WTC11 (cell line): ENCODE data around the gene MEX3C. TPM values are rescaled to one million over a fixed set of nuclear protein-coding genes. Genes with fewer than 3 reads are reported as not detected.

ENCODE experiments used
- ATAC-seq: fragments of 200-7000 bp; cut with Tn5 transposase; 2 replicates; pipeline ENCODE4 v1.10.0; 2021; ENCODE audit warnings: mild to moderate bottlenecking, moderate library complexity
- CTCF ChIA-PET: fragments of 300-600 bp; sonication (Branson Sonifier 250); formaldehyde crosslinking; loops from one replicate; lab custom pipeline; 2021; ENCODE audit warnings: antibody characterized with exemption; lab: Charles Lee
- POLR2A ChIA-PET: fragments of 350-600 bp; sonication (Branson Sonifier 250); formaldehyde crosslinking; loops from one replicate; lab custom pipeline; 2021; ENCODE audit warnings: antibody characterized with exemption; lab: Charles Lee
- DNase-seq: peaks from one replicate; pipeline ENCODE4 v3.0.0; 2021; ENCODE audit warnings: low spot score
- H3K27ac Mint-ChIP-seq: 2 replicates; pipeline ENCODE4 v1.8.0; 2021; ENCODE audit warnings: mixed read lengths
- H3K27me3 Mint-ChIP-seq: 2 replicates; pipeline ENCODE4 v1.8.0; 2021; ENCODE audit warnings: low read depth, mild to moderate bottlenecking, moderate library complexity, mixed read lengths
- H3K36me3 Mint-ChIP-seq: 2 replicates; pipeline ENCODE4 v1.8.0; 2021; ENCODE audit warnings: mixed read lengths
- H3K4me1 Mint-ChIP-seq: 2 replicates; pipeline ENCODE4 v1.8.0; 2022; ENCODE audit warnings: mixed read lengths
- H3K4me3 Mint-ChIP-seq: 2 replicates; pipeline ENCODE4 v1.8.0; 2021; ENCODE audit warnings: mild to moderate bottlenecking, moderate library complexity, mixed read lengths
- H3K9me3 Mint-ChIP-seq: 2 replicates; pipeline ENCODE4 v1.8.0; 2021; ENCODE audit warnings: mixed read lengths
- CREM ChIP-seq: sonication (generic); formaldehyde crosslinking; IDR thresholded peaks from 2 replicates; pipeline ENCODE4 v1.8.1; 2022; ENCODE audit warnings: mild to moderate bottlenecking, missing genetic modification reagents, moderate library complexity
- FOXJ3 ChIP-seq: sonication (generic); formaldehyde crosslinking; IDR thresholded peaks from 2 replicates; pipeline ENCODE4 v1.9.0; 2021; ENCODE audit warnings: missing genetic modification reagents, mild to moderate bottlenecking, borderline replicate concordance
- HMGA2 ChIP-seq: fragments of 250-450 bp; sonication (Bioruptor Pico); IDR thresholded peaks from 2 replicates; pipeline ENCODE4 v1.4.0; 2021; ENCODE audit warnings: mild to moderate bottlenecking, moderate library complexity
- JUN ChIP-seq: sonication (generic); formaldehyde crosslinking; IDR thresholded peaks from 2 replicates; pipeline ENCODE4 v1.8.0; 2023; ENCODE audit warnings: mild to moderate bottlenecking, missing genetic modification reagents
- KAT7 ChIP-seq: sonication (generic); formaldehyde crosslinking; IDR thresholded peaks from 2 replicates; pipeline ENCODE4 v1.8.1; 2023; ENCODE audit warnings: missing genetic modification reagents, mild to moderate bottlenecking, borderline replicate concordance
- MYBL2 ChIP-seq: sonication (generic); formaldehyde crosslinking; IDR thresholded peaks from 2 replicates; pipeline ENCODE4 v1.8.1; 2023; ENCODE audit warnings: mild to moderate bottlenecking, moderate library complexity, missing genetic modification reagents
- NR2C2 ChIP-seq: sonication (generic); formaldehyde crosslinking; IDR thresholded peaks from 2 replicates; pipeline ENCODE4 v1.8.0; 2022; ENCODE audit warnings: mild to moderate bottlenecking, missing genetic modification reagents
- PRDM15 ChIP-seq: sonication (generic); formaldehyde crosslinking; IDR thresholded peaks from 2 replicates; pipeline ENCODE4 v1.8.0; 2022; ENCODE audit warnings: missing genetic modification reagents
- RELA ChIP-seq: sonication (generic); formaldehyde crosslinking; IDR thresholded peaks from 2 replicates; pipeline ENCODE4 v1.8.1; 2022; ENCODE audit warnings: missing genetic modification reagents, mild to moderate bottlenecking, borderline replicate concordance
- SMAD3 ChIP-seq: sonication (generic); formaldehyde crosslinking; IDR thresholded peaks from 2 replicates; pipeline ENCODE4 v1.8.0; 2022; ENCODE audit warnings: missing genetic modification reagents, mild to moderate bottlenecking, borderline replicate concordance
- SMAD4 ChIP-seq: sonication (generic); formaldehyde crosslinking; IDR thresholded peaks from 2 replicates; pipeline ENCODE4 v1.8.0; 2022; ENCODE audit warnings: mild to moderate bottlenecking, missing genetic modification reagents
- ZNF121 ChIP-seq: sonication (generic); formaldehyde crosslinking; IDR thresholded peaks from 2 replicates; pipeline ENCODE4 v1.8.0; 2023; ENCODE audit warnings: missing genetic modification reagents
- ZNF138 ChIP-seq: sonication (generic); formaldehyde crosslinking; conservative IDR thresholded peaks from 2 replicates; pipeline ENCODE4 v1.8.1; 2022; ENCODE audit warnings: mild to moderate bottlenecking, moderate library complexity, missing genetic modification reagents
- ZNF263 ChIP-seq: sonication (generic); formaldehyde crosslinking; IDR thresholded peaks from 2 replicates; pipeline ENCODE4 v1.8.1; 2022; ENCODE audit warnings: low read depth, mild to moderate bottlenecking, moderate library complexity, missing genetic modification reagents
- ZNF423 ChIP-seq: fragments of 250-450 bp; sonication (Bioruptor Pico); IDR thresholded peaks from 2 replicates; pipeline ENCODE4 v2.1.2; 2022; ENCODE audit warnings: mild to moderate bottlenecking, moderate library complexity
- ZNF425 ChIP-seq: fragments of 250-450 bp; sonication (Bioruptor Pico); conservative IDR thresholded peaks from 2 replicates; pipeline ENCODE4 v1.9.0; 2021; ENCODE audit warnings: mild to moderate bottlenecking
- total RNA-seq: library from RNA; stranded (reverse); gene quantifications from 3 replicates; pipeline ENCODE4 v1.2.3, GENCODE V29; 2021
- TF ChIP-seq, protein P1 (sequence below): sonication (generic); formaldehyde crosslinking; IDR thresholded peaks from 2 replicates; pipeline ENCODE4 v1.8.0; 2022; ENCODE audit warnings: mild to moderate bottlenecking, missing genetic modification reagents
- TF ChIP-seq, protein P2 (sequence below): sonication (generic); formaldehyde crosslinking; IDR thresholded peaks from 2 replicates; pipeline ENCODE4 v1.8.1; 2022; ENCODE audit warnings: mild to moderate bottlenecking, moderate library complexity, missing genetic modification reagents
- TF ChIP-seq, protein P3 (sequence below): fragments of 250-450 bp; sonication (Bioruptor Pico); IDR thresholded peaks from 2 replicates; pipeline ENCODE4 v1.9.0; 2021; ENCODE audit warnings: moderate library complexity, mild to moderate bottlenecking, inconsistent platforms, borderline replicate concordance
- TF ChIP-seq, protein P4 (sequence below): sonication (generic); formaldehyde crosslinking; IDR thresholded peaks from 2 replicates; pipeline ENCODE4 v1.8.0; 2022; ENCODE audit warnings: mild to moderate bottlenecking, missing genetic modification reagents

Gene MEX3C
- total RNA-seq, 1 experiment from 2014 or later: 79.4 TPM

DNA sequence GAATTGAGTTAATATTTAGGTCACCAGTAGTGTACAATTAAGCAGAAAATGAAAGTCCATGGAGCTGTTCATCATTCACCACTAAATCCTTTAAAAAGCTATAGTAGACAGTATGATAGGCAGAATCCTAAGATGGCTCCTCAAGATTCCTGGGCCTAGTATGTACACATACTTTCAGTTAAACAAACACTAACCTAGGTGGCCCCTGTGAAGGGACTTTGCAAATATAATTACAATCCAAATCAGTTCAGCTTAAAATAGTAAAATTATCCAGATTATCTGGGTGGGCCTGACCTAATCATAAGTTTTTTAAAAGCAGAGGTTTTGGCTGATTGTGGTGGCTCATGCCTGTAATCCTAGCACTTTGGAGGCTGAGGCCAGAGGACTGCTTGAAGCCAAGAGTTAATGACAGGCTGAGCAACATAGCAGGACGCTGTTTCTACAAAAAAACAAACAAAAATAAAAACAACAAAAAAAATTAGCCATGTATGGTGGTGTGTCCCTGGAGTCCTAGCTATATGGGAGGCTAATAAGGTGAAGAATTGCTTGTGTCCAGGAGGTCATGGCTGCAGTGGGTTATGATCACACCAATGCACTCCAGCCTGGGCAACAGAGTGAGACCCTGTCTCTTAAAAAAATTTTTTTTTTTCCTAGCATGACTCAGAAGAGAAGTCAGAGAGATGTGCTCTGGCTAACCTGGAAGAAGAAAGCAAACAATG lies 13.9 kb downstream of the MEX3C start:
- Mint-ChIP-seq H3K9me3 (no peaks in the 10 kb centered on the region), H3K27me3 (no peaks in the 10 kb centered on the region), H3K36me3 (peaks cover 22% of the 10 kb centered on the region), H3K4me3 (no peak overlapping the region), H3K27ac (no peak overlapping the region; the same call in 1 of the 2 replicates), H3K4me1 (peaks cover 58% of the 10 kb centered on the region)
- ChIA-PET CTCF (no interaction called here), POLR2A (interaction anchor here (2.0 kb wide), 1 partner anchor 14 kb away, joined by 10 read pairs; the partner anchor contains the start of gene MEX3C)
- DNase-seq: no peak
- TF ChIP-seq ZNF121: peak; percentile 78; the same call in 1 of the 2 replicates
- no peak for TF ChIP-seq ZNF263 (CRISPR knock-in tag)
- no peak for ATAC-seq

GRCh38 chr18:51182824-51183223 lies 14.7 kb downstream of the MEX3C start:
- Mint-ChIP-seq H3K4me3 (no peak overlapping the region), H3K27ac (peak overlapping the region; percentile 67; the same call in 1 of the 2 replicates), H3K9me3 (no peaks in the 10 kb centered on the region), H3K4me1 (peaks cover 51% of the 10 kb centered on the region), H3K36me3 (peaks cover 23% of the 10 kb centered on the region), H3K27me3 (no peaks in the 10 kb centered on the region)
- POLR2A ChIA-PET: interaction anchor here (2.0 kb wide), 1 partner anchor 15 kb away, joined by 10 read pairs; the partner anchor contains the start of gene MEX3C
- DNase-seq (no peak), ATAC-seq (no peak)
- CTCF ChIA-PET: interaction anchor here (1.1 kb wide), 1 partner anchor 46 kb away, joined by 3 read pairs; no protein-coding TSS in a partner anchor
- TF ChIP-seq HMGA2 (no peak), RELA (no peak), ZNF423 (no peak), SMAD4 (CRISPR knock-in tag) (no peak), KAT7 (CRISPR knock-in tag) (no peak), ZNF425 (CRISPR knock-in tag) (no peak)
- TF ChIP-seq, protein P1, sequence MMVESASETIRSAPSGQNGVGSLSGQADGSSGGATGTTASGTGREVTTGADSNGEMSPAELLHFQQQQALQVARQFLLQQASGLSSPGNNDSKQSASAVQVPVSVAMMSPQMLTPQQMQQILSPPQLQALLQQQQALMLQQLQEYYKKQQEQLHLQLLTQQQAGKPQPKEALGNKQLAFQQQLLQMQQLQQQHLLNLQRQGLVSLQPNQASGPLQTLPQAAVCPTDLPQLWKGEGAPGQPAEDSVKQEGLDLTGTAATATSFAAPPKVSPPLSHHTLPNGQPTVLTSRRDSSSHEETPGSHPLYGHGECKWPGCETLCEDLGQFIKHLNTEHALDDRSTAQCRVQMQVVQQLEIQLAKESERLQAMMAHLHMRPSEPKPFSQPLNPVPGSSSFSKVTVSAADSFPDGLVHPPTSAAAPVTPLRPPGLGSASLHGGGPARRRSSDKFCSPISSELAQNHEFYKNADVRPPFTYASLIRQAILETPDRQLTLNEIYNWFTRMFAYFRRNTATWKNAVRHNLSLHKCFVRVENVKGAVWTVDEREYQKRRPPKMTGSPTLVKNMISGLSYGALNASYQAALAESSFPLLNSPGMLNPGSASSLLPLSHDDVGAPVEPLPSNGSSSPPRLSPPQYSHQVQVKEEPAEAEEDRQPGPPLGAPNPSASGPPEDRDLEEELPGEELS (CRISPR knock-in tag): no peak

DNA sequence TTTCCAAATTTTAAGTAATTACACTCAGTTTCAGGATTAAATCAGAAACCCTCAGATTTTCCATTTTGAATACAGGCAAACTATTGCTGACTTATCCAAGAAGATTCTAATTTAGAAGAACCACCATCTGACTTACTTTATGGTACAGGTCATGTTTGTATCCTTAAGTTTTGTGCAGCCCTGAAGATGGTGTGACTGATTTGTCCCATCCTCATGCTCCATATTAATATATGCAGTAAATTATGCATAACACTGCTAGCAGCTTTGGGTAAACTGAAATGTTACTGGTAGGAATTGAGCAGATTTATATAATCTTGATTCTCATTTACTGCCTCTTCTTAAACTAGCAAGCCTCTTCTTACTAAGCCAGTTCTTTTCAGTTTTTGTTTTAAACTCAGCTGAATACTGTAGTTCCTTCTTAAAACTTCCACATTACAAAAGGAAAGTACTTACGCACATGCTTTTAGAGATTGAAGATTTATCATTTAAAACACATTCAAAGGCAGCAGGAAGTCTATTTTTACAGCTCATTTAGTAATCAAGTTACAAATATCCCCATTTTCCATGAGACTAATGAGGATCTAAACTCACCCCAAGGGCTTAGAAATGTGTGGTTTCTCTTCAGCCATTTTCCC lies 25.7 kb downstream of the MEX3C start:
- no peaks in the 10 kb centered on the region for H3K27me3 Mint-ChIP-seq
- no peak overlapping the region; the same call in 1 of the 2 replicates for H3K4me3 Mint-ChIP-seq
- ATAC-seq: no peak
- H3K9me3 Mint-ChIP-seq: 0 out of 2 replicates have a peak, but pooled peaks cover 4% of the 10 kb centered on the region
- H3K36me3 Mint-ChIP-seq: peaks cover 20% of the 10 kb centered on the region
- H3K27ac Mint-ChIP-seq: peak overlapping the region; percentile 93
- no peak for DNase-seq
- H3K4me1 Mint-ChIP-seq: peaks cover 77% of the 10 kb centered on the region
- POLR2A ChIA-PET: no interaction called here
- CTCF ChIA-PET: no interaction called here
- TF ChIP-seq FOXJ3 (CRISPR knock-in tag) (no peak), JUN (CRISPR knock-in tag) (no peak), CREM (CRISPR knock-in tag) (no peak), SMAD3 (CRISPR knock-in tag) (no peak), MYBL2 (CRISPR knock-in tag) (no peak), NR2C2 (no peak), PRDM15 (CRISPR knock-in tag) (no peak), ZNF138 (no peak)
- TF ChIP-seq, protein P2, sequence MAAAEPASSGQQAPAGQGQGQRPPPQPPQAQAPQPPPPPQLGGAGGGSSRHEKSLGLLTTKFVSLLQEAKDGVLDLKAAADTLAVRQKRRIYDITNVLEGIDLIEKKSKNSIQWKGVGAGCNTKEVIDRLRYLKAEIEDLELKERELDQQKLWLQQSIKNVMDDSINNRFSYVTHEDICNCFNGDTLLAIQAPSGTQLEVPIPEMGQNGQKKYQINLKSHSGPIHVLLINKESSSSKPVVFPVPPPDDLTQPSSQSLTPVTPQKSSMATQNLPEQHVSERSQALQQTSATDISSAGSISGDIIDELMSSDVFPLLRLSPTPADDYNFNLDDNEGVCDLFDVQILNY (CRISPR knock-in tag): no peak
- TF ChIP-seq, protein P3, sequence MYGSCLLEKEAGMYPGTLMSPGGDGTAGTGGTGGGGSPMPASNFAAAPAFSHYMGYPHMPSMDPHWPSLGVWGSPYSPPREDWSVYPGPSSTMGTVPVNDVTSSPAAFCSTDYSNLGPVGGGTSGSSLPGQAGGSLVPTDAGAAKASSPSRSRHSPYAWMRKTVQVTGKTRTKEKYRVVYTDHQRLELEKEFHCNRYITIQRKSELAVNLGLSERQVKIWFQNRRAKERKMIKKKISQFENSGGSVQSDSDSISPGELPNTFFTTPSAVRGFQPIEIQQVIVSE (CRISPR knock-in tag): no peak
- TF ChIP-seq, protein P4, sequence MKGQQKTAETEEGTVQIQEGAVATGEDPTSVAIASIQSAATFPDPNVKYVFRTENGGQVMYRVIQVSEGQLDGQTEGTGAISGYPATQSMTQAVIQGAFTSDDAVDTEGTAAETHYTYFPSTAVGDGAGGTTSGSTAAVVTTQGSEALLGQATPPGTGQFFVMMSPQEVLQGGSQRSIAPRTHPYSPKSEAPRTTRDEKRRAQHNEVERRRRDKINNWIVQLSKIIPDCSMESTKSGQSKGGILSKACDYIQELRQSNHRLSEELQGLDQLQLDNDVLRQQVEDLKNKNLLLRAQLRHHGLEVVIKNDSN (CRISPR knock-in tag): no peak
